CD4-positive, alpha-beta T cell treated with Interleukin-6 for 4 hours (primary cell): ENCODE data around the gene SLC35E2B.
A peak's percentile ranks its signal among the peaks of the same experiment; 100 is the strongest.
"Not testable (repeated sequence)": the region's sequence is repeated elsewhere in the genome, so short reads cannot be mapped to it uniquely, and the experiment has no call there.

Source experiments
- DNase-seq: peaks from one replicate; pipeline ENCODE4 v3.0.0-alpha.2; 2020; ENCODE audit warnings: mixed read lengths

SLC35E2B gene

GRCh38 chr1:1637479-1637875, 55.1 kb downstream of the SLC35E2B start:
- DNase-seq, result not testable (repeated sequence)

DNA sequence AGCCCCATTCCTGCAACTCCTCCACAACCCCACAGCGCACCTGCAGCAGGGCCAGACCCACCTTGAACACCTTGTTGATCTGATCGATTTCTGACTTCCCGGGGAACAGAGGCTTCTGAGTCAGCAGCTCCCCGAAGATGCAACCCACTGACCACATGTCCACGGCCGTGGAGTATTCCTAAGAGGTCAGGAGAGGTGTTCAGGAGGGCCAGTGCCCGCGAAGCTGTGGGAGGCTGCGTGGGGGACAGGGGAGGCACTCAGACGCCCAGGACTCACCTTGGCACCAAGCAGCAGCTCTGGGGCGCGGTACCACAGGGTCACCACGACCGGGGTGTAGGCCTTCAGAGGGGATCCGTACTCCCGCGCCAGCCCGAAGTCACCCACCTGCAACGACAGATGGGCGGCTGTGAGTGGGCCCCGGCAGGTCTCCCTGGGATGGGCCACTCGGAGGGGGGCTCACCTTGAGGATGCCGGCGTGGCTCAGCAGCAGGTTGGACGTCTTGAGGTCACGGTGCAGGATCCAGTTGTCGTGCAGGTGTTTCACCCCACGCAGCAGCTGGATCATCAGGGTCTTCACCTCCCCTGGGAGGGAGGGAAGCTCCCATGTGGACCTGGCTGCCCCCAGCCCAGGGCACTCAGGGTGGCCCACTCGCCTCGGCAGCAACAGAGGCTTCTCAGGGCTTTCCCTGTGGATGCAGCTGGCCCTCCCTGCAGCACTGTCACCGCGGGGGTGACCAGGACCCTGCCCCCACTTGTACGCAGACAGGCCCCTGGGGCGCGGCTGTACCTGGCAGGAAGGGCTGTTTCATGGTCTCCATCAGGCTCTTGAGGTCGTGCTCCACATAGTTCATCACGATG, 55.7 kb downstream of the SLC35E2B start:
- not testable (repeated sequence) for DNase-seq

GRCh38 chr1:1634613-1635012, 58.0 kb downstream of the SLC35E2B start:
- not testable (repeated sequence) for DNase-seq

GRCh38 chr1:1633409-1633808, 59.2 kb downstream of the SLC35E2B start:
- DNase-seq, result not testable (repeated sequence)

DNA sequence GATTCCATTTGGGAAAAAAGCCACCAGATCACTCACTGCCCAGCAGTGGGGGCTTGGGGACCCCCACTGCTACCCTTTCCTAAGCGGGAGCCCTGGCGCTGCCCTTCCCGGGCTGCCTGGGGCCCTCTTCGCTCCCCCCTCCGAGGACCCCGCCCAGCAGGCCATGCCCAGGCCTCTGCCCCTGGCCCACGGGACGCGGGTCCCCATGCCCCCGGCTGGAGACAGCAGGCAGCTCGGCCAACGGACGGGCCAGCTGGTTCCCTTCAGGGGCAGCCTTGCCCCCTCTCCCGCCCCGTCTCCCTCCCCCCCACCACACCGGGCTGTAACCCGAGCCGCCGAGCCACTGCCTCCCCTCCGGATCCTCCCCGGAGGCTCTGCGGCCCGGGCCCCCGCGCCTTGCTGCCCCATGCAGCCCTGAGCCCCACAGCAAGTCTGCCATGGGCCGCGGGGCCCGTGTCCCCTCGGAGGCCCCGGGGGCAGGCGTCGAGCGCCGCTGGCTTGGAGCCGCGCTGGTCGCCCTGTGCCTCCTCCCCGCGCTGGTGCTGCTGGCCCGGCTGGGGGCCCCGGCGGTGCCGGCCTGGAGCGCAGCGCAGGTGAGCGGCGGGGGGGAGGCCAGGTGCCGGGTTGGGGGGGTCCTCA, 60.7 kb downstream of the SLC35E2B start, which contains the start of gene MMP23B:
TSS of gene MMP23B (plus strand) at position 392 of the 639 bp plus-strand sequence. CDS start at position 438, 46 bp downstream.
- DNase-seq, result no peak

DNA sequence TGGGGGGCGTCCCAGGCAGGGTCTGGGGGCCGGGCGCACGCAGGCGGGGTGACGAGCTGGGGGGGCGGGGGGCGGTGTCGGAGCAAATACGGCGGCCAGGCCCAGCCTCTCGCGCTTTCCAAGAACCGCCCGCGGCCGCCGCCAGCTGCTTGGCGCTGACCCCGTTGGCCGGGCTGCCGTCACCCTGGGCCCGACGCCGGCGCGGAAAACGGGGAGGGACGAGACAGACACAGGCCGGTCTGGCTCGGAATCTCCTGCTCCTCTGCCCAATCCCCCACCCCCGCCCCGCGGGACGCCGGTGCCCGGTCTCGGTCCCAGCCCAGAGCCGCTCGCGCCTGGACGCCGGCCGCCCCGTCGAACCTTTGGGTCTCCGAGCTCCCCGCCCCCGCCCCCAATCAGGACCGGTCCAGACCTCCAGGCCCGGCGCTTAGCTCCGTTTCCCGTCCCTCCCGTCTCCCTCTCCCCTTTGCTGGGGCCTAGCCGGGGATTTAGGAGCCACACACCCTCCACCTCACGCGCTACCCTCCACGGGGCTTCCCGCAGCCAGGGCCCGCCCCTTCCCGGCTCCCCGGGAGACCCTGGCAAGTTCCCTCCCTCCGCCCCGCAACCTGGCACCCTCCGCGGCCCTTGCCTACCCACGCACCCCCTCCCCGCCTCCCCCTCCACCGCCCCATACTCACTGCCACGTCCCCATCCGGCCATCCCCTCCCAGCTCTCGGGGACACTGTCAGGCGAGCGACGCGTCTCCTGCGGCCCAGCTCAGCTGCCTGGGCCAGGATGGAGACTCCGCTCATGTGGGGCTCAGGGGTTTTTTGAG, 61.4 kb downstream of the SLC35E2B start:
- DNase-seq, result no peak

DNA sequence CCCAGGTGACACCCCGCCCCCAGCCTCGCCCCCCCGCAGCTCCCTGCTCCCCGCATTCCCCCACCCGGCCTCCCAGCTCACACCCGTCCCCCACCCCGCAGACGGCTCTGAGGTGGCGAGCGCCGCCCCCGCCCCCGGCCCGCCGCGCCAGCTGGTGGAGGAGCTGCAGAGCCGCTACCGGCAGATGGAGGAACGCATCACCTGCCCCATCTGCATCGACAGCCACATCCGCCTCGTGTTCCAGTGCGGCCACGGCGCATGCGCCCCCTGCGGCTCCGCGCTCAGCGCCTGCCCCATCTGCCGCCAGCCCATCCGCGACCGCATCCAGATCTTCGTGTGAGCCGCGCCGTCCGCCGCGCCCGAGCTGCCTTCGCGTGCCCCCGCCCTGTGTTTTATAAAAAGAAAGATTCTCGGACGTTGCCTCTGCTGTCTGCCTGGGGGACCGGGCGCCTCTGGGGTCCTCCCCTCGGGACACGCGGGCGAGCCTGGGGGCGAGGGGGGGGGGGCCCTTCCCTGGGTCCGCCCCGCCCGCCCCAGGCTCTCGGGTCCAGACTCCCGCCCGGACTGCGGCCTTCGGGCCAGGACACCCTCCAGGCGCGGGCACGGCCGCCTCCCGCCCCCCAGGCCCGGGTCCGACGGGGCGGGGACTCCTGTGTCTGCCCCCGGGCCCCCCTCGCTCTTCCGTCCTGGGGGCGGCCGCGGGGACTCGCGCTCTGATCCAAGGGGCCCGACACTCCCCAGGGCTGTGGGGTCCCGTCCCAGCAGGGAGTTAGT, 62.2 kb downstream of the SLC35E2B start:
- DNase-seq, result peak; percentile 95

- DNase-seq, result peak; percentile 87
Observed at GRCh38 chr1:1629430-1630190, 63.0 kb downstream of the SLC35E2B start.

- peak; percentile 52 for DNase-seq
Observed at GRCh38 chr1:1628754-1629429, 63.7 kb downstream of the SLC35E2B start.

GRCh38 chr1:1627829-1628753, 64.5 kb downstream of the SLC35E2B start:
- DNase-seq, result no peak

DNA sequence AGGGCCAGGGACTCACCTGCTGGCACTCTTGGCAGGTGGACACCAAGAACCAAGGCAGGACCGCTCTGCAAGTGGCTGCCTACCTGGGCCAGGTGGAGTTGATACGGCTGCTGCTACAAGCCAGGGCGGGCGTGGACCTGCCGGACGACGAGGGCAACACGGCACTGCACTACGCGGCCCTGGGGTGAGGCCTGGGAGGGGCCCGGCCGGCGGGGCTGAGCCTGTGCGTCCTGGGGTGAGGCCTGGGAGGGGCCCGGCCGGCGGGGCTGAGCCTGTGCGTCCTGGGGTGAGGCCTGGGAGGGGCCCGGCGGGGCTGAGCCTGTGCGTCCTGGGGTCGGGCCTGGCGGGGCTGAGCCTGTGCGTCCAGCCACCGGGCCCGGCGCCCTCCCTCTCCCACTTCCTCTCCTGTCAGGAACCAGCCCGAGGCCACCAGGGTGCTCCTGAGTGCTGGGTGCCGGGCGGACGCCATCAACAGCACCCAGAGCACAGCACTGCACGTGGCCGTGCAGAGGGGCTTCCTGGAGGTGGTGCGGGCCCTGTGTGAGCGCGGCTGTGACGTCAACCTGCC, 65.2 kb downstream of the SLC35E2B start:
- DNase-seq, result no peak

DNA sequence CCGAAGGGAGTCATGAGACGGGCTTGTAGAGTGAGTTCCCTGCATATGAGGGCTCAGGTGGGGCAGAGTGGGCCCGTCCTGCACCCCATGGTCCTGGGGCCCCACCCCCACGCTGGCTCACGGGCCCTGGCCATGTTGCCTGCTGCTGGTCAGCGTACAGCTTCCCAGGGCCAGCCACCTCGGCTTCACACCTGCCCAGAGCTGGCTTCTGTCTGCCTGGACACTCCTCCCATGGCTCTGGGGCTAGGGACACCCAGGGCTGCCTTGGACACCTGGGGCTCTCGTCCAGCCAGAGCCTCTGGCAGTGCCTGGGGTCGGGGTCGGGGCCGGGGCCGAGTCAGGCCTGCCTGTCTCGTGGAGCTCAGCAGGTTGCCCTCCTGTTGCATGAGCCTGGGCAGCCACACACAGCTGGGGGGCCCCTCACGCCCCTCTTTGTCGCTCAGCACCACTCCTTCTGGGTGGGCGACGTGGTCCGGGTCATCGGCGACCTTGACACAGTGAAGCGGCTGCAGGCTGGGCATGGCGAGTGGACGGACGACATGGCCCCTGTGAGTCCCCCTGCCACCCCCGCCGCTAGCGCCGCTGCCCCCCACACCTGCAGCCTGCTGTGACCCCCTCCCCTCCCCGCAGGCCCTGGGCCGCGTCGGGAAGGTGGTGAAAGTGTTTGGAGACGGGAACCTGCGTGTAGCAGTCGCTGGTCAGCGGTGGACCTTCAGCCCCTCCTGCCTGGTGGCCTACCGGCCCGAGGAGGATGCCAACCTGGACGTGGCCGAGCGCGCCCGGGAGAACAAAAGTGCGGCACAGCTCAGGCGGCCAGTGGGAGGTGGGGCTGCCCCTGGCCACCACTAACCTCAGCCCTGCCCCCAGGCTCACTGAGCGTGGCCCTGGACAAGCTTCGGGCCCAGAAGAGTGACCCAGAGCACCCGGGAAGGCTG, 66.1 kb downstream of the SLC35E2B start:
- DNase-seq, result no peak

DNA sequence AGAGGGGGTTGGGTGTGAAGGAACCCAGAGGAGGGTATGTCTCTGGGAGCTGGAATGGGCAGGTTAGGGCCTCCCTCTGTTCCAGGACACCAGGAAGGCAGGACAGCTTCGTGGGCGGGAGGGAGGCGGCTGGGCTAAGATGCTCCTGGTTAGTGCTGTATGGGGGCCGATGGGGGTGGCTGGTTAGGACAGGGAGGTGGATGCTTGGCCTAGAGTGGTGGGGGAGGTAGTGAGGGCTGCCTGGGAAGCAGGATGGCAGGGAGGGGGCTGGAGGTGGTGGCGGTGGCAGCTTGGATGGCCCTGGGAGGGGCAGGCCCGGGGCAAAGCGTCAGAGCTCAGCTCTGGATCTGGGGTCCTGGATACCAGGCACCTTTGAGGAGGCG, 66.8 kb downstream of the SLC35E2B start:
- DNase-seq, result no peak

DNA sequence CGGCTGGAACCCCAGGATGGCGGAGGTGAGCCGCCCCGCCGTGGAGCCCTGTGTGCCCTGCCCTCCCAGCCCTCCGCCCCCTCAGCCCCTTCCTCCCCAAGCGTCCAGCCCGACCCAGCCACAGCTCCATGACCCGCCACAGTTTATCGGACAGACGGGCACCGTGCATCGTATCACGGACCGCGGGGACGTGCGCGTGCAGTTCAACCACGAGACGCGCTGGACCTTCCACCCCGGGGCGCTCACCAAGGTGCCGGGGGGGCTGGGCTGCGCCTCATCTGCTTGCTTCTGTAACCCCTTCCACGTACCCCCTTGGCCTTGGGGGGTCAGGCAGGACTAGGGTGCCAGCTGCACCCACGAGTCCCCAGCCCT, 67.2 kb downstream of the SLC35E2B start:
- DNase-seq, result no peak

DNA sequence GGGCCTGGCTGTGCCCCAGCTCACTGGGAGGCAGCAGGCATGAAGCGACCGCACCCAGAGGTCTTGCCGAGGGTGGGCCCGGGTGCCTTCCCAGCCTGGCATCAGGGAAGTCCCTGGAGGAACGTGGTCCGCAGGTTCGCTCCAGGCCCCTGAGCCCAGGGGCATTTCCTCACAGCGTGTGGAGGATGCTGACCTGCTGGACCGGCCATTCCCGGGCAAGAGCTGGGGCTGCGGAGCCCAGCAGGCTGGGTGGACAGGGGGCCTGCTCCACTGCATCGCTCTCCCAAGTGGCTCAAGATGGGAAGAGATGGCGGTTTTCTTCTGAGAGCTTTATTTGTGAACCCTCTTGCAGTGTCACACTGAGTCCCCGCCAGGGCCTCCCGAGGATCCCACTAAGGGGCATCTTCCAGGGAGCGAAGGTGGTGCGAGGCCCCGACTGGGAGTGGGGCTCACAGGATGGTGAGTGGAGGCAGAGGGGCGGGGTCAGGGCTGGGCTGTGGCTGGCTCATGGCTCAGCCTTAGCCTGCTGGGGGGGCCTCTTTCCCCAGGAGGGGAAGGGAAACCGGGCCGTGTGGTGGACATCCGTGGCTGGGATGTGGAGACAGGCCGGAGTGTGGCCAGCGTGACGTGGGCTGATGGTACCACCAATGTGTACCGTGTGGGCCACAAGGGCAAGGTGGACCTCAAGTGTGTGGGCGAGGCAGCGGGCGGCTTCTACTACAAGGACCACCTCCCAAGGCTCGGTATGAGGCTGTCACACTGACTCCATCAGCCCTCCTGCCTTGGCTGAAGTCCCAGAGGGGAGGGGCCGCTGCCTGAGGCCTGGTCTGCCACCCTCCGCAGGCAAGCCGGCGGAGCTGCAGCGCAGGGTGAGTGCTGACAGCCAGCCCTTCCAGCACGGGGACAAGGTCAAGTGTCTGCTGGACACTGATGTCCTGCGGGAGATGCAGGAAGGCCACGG, 67.9 kb downstream of the SLC35E2B start:
- no peak for DNase-seq

DNA sequence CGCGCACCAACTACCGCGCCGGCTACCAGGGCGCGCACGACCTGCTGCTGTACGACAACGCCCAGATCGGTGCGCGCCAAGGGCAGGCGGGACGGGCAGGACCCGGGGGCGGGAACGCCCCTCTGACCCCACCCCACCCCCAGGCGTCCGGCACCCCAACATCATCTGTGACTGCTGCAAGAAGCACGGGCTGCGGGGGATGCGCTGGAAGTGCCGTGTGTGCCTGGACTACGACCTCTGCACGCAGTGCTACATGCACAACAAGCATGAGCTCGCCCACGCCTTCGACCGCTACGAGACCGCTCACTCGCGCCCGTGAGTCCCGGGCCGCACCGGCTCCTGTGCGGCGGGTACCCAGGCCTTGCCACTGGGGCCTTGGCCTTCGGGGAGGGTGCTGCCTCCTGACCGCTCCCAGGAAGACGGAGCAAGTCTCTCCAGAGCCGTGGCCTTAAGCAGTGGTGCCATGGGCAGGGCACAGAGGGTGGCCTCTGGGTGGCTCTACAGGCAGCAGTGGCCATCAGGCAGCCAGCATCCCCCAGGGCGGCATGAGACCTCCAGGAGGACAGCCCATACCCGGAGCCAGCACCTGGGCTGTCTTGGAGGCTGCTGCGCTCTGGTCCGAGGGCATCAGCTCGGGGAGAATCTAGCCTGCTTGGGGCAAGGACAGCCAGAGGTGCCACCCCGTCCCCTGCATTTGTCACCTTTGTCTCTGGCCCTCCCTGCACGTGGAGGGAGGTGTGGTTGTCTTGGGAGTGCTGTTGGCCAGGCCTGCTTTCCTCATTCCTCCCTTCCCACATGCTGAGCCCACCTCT, 68.8 kb downstream of the SLC35E2B start:
- no peak for DNase-seq
